B cell (primary cell): Measurements from ENCODE around the gene PLA2G3. TPM values are rescaled to one million over a fixed set of nuclear protein-coding genes. Genes with fewer than 3 reads are reported as not detected.

ENCODE experiments used
- ATAC-seq: fragments of 200-7000 bp; cut with Tn5 transposase; one replicate; pipeline ENCODE4 v1.10.0; 2021; ENCODE audit warnings: low read depth, mild to moderate bottlenecking, moderate number of reproducible peaks, moderate library complexity
- CTCF ChIA-PET: fragments of 350-600 bp; sonication (Branson Sonifier 250); formaldehyde crosslinking; loops from one replicate; lab custom pipeline; 2021; ENCODE audit warnings: antibody characterized with exemption, inconsistent platforms; lab: Charles Lee
- POLR2A ChIA-PET: fragments of 350-600 bp; sonication (Branson Sonifier 250); formaldehyde crosslinking; loops from one replicate; lab custom pipeline; 2021; ENCODE audit warnings: antibody characterized with exemption; lab: Charles Lee
- DNase-seq: peaks from one replicate; pipeline ENCODE4 v3.0.0; 2013
- H2AFZ ChIP-seq: 2 replicates; pipeline ENCODE4 v1.6.1; 2012; ENCODE audit warnings: mild to moderate bottlenecking, low read depth, low read length; ENCODE audit not compliant: insufficient read depth, poor library complexity, severe bottlenecking
- H3K27ac ChIP-seq, 2 donors: 1 replicate in 1 of 2; 2 replicates in 1 of 2; pipeline ENCODE4 v1.5.1; 2012 to 2013; ENCODE audit warnings: low read length in 2 of 2, mild to moderate bottlenecking in 2 of 2, moderate library complexity in 1 of 2
- H3K27me3 ChIP-seq, 4 experiments: fragments of 200-600 bp in 1 of 4; sonication (generic) in 1 of 4; replicated peaks in 1 of 4; 1 replicate in 2 of 4; 2 replicates in 2 of 4; pipeline versions ENCODE4 v1.6.1 to v1.7.0; 2013 to 2016; ENCODE audit warnings: low read length in 3 of 4, mild to moderate bottlenecking in 2 of 4, mixed read lengths in 1 of 4, moderate library complexity in 1 of 4; ENCODE audit not compliant: insufficient read depth in 4 of 4, control insufficient read depth in 3 of 4; ENCODE audit errors: control extremely low read depth in 1 of 4
- H3K36me3 ChIP-seq, 2 experiments: replicated peaks in 1 of 2; 1 replicate in 1 of 2; 2 replicates in 1 of 2; pipeline versions ENCODE4 v1.6.1 to v1.7.1; 2013; ENCODE audit warnings: low read length in 1 of 2; ENCODE audit not compliant: insufficient read depth in 2 of 2, control insufficient read depth in 1 of 2; ENCODE audit errors: control extremely low read depth in 1 of 2, extremely low read depth in 1 of 2
- H3K4me1 ChIP-seq, 2 donors: fragments of 200-600 bp in 1 of 2; sonication (generic) in 1 of 2; 1 replicate in 1 of 2; 2 replicates in 1 of 2; pipeline versions ENCODE4 v1.5.1 to v1.6.1; 2013 to 2017; ENCODE audit warnings: low read length in 2 of 2; ENCODE audit not compliant: control insufficient read depth in 2 of 2, insufficient read depth in 2 of 2
- H3K4me2 ChIP-seq: replicated peaks from 2 replicates; pipeline ENCODE3; 2012; ENCODE audit warnings: mild to moderate bottlenecking, low read depth, low read length; ENCODE audit not compliant: poor library complexity, severe bottlenecking
- H3K4me3 ChIP-seq, 5 experiments: fragments of 200-600 bp in 1 of 5; sonication (generic) in 1 of 5; 1 replicate in 3 of 5; 2 replicates in 2 of 5; pipeline versions ENCODE4 v1.5.1 to v1.7.0; 2011 to 2016; ENCODE audit warnings: low read length in 4 of 5, mild to moderate bottlenecking in 4 of 5, low read depth in 2 of 5, control low read depth in 1 of 5, moderate library complexity in 1 of 5; ENCODE audit not compliant: insufficient read depth in 1 of 5; ENCODE audit errors: control extremely low read depth in 1 of 5, extremely low read depth in 1 of 5
- H3K79me2 ChIP-seq: fragments of 200-600 bp; sonication (generic); one replicate; pipeline ENCODE4 v1.6.0; 2016; ENCODE audit warnings: low read length; ENCODE audit not compliant: control insufficient read depth, insufficient read depth
- H3K9ac ChIP-seq: fragments of 200-600 bp; sonication (generic); 2 replicates; pipeline ENCODE4 v1.6.1; 2017; ENCODE audit warnings: mild to moderate bottlenecking, low read length, moderate library complexity
- H3K9me3 ChIP-seq, 3 donors: one replicate each; pipeline versions ENCODE4 v1.6.1 to v1.7.1; 2013; ENCODE audit warnings: low read length in 2 of 3; ENCODE audit not compliant: control insufficient read depth in 2 of 3, insufficient read depth in 1 of 3; ENCODE audit errors: control extremely low read depth in 1 of 3
- H4K20me1 ChIP-seq: 2 replicates; pipeline ENCODE4 v1.6.0; 2012; ENCODE audit warnings: mild to moderate bottlenecking, low read length; ENCODE audit not compliant: insufficient read depth, control insufficient read depth, poor library complexity, severe bottlenecking
- H3K27ac Mint-ChIP-seq: one replicate; pipeline ENCODE4 v1.8.0; 2021; ENCODE audit warnings: mixed read lengths
- H3K27me3 Mint-ChIP-seq: one replicate; pipeline ENCODE4 v1.8.0; 2021; ENCODE audit warnings: mixed read lengths
- H3K4me1 Mint-ChIP-seq: one replicate; pipeline ENCODE4 v1.8.0; 2021; ENCODE audit warnings: mixed read lengths
- H3K4me3 Mint-ChIP-seq: one replicate; pipeline ENCODE4 v1.8.0; 2021; ENCODE audit warnings: mixed read lengths
- H3K9me3 Mint-ChIP-seq: one replicate; pipeline ENCODE4 v1.8.0; 2022; ENCODE audit warnings: mixed read lengths; ENCODE audit not compliant: insufficient read depth
- EZH2 ChIP-seq: IDR thresholded peaks from 2 replicates; pipeline ENCODE4 v1.6.1; 2012; ENCODE audit warnings: borderline replicate concordance, low read depth, mild to moderate bottlenecking, moderate library complexity, low read length; ENCODE audit not compliant: insufficient read depth, poor library complexity, severe bottlenecking
- WGBS: methylation state at CpG from one replicate; pipeline ENCODE4 v1.1.5; 2013; ENCODE audit warnings: missing lambda C conversion rate; ENCODE audit not compliant: insufficient coverage; 5-methylcytosine and 5-hydroxymethylcytosine counted together
- intact Hi-C: fragments of 100-400 bp; cut with micrococcal nuclease; formaldehyde crosslinking; loops from one replicate; pipeline ENCODE4 v1.10.0; 2022
- polyA plus RNA-seq: library from polyadenylated mRNA; depleted of rRNA; stranded (reverse); fragments of >200 nt; gene quantifications from 2 replicates; pipeline ENCODE4 v1.2.3, GENCODE V29; 2012
- total RNA-seq, 2 donors: library from RNA; stranded (reverse); fragments of 120-200 nt in 1 of 2; gene quantifications; 1 replicate in 1 of 2; 2 replicates in 1 of 2; pipeline versions ENCODE4 v1.2.3 to v1.2.4, GENCODE V29; 2013 to 2022
- TF ChIP-seq, protein P1 (sequence below): fragments of 200-600 bp; IDR thresholded peaks from one replicate; pipeline ENCODE4 v1.8.0; 2022; ENCODE audit warnings: antibody characterized with exemption, mild to moderate bottlenecking

The PLA2G3 gene
- total and polyA plus RNA-seq, 2 donors (not counting 1 experiment from before 2014, with no cell fraction given) = not detected

DNA sequence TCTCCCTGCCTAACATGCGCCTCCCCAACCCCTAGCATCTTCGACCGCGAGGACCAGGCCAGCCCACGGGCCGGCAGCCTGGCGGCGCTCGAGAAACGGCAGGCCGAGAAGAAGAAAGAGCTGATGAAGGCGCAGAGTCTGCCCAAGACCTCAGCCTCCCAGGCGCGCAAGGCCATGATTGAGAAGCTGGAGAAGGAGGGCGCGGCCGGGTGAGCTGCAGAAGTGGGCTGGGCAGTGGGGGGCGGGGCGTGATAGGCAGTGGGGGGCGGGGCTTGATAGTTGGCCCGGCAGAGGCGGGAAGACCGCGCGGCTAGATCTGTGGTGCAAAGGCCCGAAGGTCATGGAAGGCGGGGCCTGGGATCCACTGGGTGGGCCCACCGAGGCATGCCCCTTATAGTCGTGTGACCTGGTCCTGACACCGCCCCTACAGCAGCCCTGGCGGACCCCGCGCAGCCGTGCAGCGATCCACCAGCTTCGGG, 41.6 kb downstream of the PLA2G3 start:
- Histone ChIP-seq H4K20me1 (no peaks in the 10 kb centered on the region), H3K79me2 (no peaks in the 10 kb centered on the region), H3K4me2 (no peak overlapping the region), H3K4me3 (no peak overlapping the region), H3K27me3 (no peaks in the 10 kb centered on the region), H3K36me3 (no peaks in the 10 kb centered on the region), H3K9ac (no peak overlapping the region), H3K4me1 (no peaks in the 10 kb centered on the region), H3K27ac (no peak overlapping the region), H2AFZ (no peak overlapping the region), H3K9me3 (no peaks in the 10 kb centered on the region)
- ATAC-seq = no peak
- CTCF ChIA-PET = no interaction called here
- Mint-ChIP-seq H3K4me3 (no peak overlapping the region), H3K9me3 (no peaks in the 10 kb centered on the region), H3K4me1 (no peaks in the 10 kb centered on the region), H3K27me3 (no peaks in the 10 kb centered on the region), H3K27ac (no peak overlapping the region)
- intact Hi-C loops = no loop called here
- TF ChIP-seq, protein P1, sequence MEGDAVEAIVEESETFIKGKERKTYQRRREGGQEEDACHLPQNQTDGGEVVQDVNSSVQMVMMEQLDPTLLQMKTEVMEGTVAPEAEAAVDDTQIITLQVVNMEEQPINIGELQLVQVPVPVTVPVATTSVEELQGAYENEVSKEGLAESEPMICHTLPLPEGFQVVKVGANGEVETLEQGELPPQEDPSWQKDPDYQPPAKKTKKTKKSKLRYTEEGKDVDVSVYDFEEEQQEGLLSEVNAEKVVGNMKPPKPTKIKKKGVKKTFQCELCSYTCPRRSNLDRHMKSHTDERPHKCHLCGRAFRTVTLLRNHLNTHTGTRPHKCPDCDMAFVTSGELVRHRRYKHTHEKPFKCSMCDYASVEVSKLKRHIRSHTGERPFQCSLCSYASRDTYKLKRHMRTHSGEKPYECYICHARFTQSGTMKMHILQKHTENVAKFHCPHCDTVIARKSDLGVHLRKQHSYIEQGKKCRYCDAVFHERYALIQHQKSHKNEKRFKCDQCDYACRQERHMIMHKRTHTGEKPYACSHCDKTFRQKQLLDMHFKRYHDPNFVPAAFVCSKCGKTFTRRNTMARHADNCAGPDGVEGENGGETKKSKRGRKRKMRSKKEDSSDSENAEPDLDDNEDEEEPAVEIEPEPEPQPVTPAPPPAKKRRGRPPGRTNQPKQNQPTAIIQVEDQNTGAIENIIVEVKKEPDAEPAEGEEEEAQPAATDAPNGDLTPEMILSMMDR = no peak
- no peak for TF ChIP-seq EZH2
- DNase-seq = no peak
- WGBS = 97% methylated on average over 28 of the region's 36 CpGs
- POLR2A ChIA-PET = interaction anchor here (0.6 kb wide), 1 partner anchor 61 kb away, joined by 3 read pairs; the partner anchor contains the start of gene RNF185

DNA sequence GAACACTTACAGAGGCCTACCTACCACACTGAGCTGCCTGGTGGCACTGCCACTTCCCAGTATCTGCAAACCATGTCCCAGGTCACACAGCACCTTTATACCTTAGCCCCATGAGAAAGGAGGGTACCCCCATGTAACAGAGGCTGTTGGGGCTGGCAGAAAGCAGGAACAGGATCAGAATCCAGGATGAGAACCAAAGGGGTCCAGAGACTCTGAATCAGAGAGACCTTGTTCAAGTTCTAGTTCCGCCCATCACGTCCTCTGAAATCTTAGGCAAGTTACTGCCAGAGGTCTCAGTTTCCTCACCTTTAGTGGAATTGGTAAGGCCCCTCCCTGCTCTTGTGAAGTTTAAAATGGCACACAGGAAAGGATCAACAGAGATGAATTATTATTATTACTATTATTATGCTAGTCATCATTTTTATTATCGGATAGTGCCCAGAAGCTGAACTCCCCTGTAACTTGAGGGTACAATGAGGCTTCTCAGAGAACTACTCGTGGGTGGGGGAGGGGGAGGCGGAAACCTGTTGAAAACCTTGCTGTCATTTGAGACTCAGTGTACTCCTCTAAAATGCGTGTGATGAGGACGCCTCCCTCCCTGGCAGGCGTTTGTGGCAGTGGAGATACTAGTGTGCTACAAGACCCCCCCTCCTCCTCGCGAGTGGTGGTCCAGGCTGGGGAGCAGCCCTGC, 42.2 kb downstream of the PLA2G3 start:
- Mint-ChIP-seq H3K4me1 (no peaks in the 10 kb centered on the region), H3K27ac (no peak overlapping the region)
- CTCF ChIA-PET = no interaction called here

More for the DNA sequence above, 42.2 kb downstream of the PLA2G3 start:
- DNase-seq (no peak), ATAC-seq (no peak)
- Histone ChIP-seq H3K9me3 (no peaks in the 10 kb centered on the region), H3K4me2 (no peak overlapping the region), H3K36me3 (no peaks in the 10 kb centered on the region), H3K27ac (no peak overlapping the region), H3K9ac (no peak overlapping the region), H3K27me3 (no peaks in the 10 kb centered on the region), H3K4me1 (no peaks in the 10 kb centered on the region), H2AFZ (no peak overlapping the region), H4K20me1 (no peaks in the 10 kb centered on the region), H3K79me2 (no peaks in the 10 kb centered on the region), H3K4me3 (no peak overlapping the region)
- no peaks in the 10 kb centered on the region for H3K9me3 Mint-ChIP-seq
- H3K4me3 Mint-ChIP-seq = no peak overlapping the region
- 96% methylated on average over 9 of the region's 10 CpGs for WGBS
- TF ChIP-seq EZH2 = no peak
- TF ChIP-seq, protein P1 = no peak
- H3K27me3 Mint-ChIP-seq = no peaks in the 10 kb centered on the region
- intact Hi-C loops = no loop called here
- POLR2A ChIA-PET = no interaction called here
